Liver (tissue), 9 donors: Measurements from ENCODE around the gene NUBPL. TPM values are rescaled to one million over a fixed set of nuclear protein-coding genes. Genes with fewer than 3 reads are reported as not detected.

ENCODE experiments used
- DNase-seq: peaks from one replicate; pipeline ENCODE4 v3.0.0-alpha.2; 2017; ENCODE audit warnings: low spot score
- H3K27ac ChIP-seq, 2 donors: one replicate each; pipeline ENCODE4 v1.7.0; 2013; ENCODE audit warnings: inconsistent platforms in 2 of 2, low read length in 2 of 2, control low read depth in 1 of 2, low read depth in 1 of 2, mild to moderate bottlenecking in 1 of 2
- H3K27me3 ChIP-seq, 4 donors: one replicate each; pipeline versions ENCODE4 v1.6.1 to v1.7.0; 2013; ENCODE audit warnings: low read length in 3 of 4, inconsistent platforms in 1 of 4, mild to moderate bottlenecking in 1 of 4, moderate library complexity in 1 of 4; ENCODE audit not compliant: control insufficient read depth in 4 of 4, insufficient read depth in 4 of 4
- H3K36me3 ChIP-seq, 4 donors: one replicate each; pipeline versions ENCODE4 v1.6.1 to v1.7.0; 2013; ENCODE audit warnings: low read length in 3 of 4, mild to moderate bottlenecking in 3 of 4, low read depth in 1 of 4, moderate library complexity in 1 of 4; ENCODE audit not compliant: control insufficient read depth in 4 of 4, insufficient read depth in 3 of 4
- H3K4me1 ChIP-seq, 4 donors: one replicate each; pipeline versions ENCODE4 v1.6.1 to v1.7.0; 2013; ENCODE audit warnings: low read length in 3 of 4, mild to moderate bottlenecking in 3 of 4, moderate library complexity in 1 of 4; ENCODE audit not compliant: control insufficient read depth in 4 of 4, insufficient read depth in 4 of 4
- H3K4me3 ChIP-seq, 3 donors: one replicate each; pipeline versions ENCODE4 v1.6.1 to v1.7.0; 2013; ENCODE audit warnings: low read length in 3 of 3, control low read depth in 1 of 3, low read depth in 1 of 3, mild to moderate bottlenecking in 1 of 3
- H3K9ac ChIP-seq, 2 donors: one replicate each; pipeline ENCODE4 v1.7.0; 2013; ENCODE audit warnings: low read length in 2 of 2, mild to moderate bottlenecking in 2 of 2, moderate library complexity in 2 of 2, control low read depth in 1 of 2, low read depth in 1 of 2
- H3K9me3 ChIP-seq, 4 donors: one replicate each; pipeline versions ENCODE4 v1.6.1 to v1.7.0; 2013; ENCODE audit warnings: low read length in 3 of 4; ENCODE audit not compliant: control insufficient read depth in 4 of 4
- EGR1 ChIP-seq, 2 donors: IDR thresholded peaks; 2 replicates each; pipeline ENCODE4 v1.6.1; 2016 to 2018; ENCODE audit warnings: antibody characterized with exemption in 2 of 2, low read depth in 2 of 2
- GABPA ChIP-seq, 2 donors: IDR thresholded peaks in 1 of 2; conservative IDR thresholded peaks in 1 of 2; 2 replicates each; pipeline ENCODE4 v1.6.1; 2016; ENCODE audit warnings: antibody characterized with exemption in 2 of 2, mild to moderate bottlenecking in 1 of 2, moderate library complexity in 1 of 2
- HNF4G ChIP-seq: IDR thresholded peaks from 2 replicates; pipeline ENCODE4 v1.6.1; 2016; ENCODE audit warnings: antibody characterized with exemption
- JUND ChIP-seq, 2 donors: IDR thresholded peaks; 2 replicates each; pipeline ENCODE4 v1.6.1; 2016; ENCODE audit warnings: antibody characterized with exemption in 2 of 2
- RAD21 ChIP-seq, 2 donors: IDR thresholded peaks; 2 replicates each; pipeline ENCODE4 v1.6.1; 2016; ENCODE audit warnings: antibody characterized with exemption in 2 of 2, mild to moderate bottlenecking in 2 of 2
- TAF1 ChIP-seq: conservative IDR thresholded peaks from 2 replicates; pipeline ENCODE4 v1.6.1; 2016; ENCODE audit warnings: antibody characterized with exemption, mild to moderate bottlenecking
- YY1 ChIP-seq: IDR thresholded peaks from 2 replicates; pipeline ENCODE4 v1.6.1; 2016; ENCODE audit warnings: antibody characterized with exemption, mild to moderate bottlenecking
- WGBS: extraction: QIAGEN DNeasy Blood & Tissue Kit; methylation state at CpG from one replicate; pipeline ENCODE4 v1.1.7; 2013; 5-methylcytosine and 5-hydroxymethylcytosine counted together
- polyA plus RNA-seq, 2 donors: library from polyadenylated mRNA; stranded (reverse) in 1 of 2; unstranded in 1 of 2; fragments of 200-250 nt in 1 of 2; fragments of >200 nt in 1 of 2; fragmentation: Nextera tagmentation in 1 of 2; extraction: Ambion mirVana in 1 of 2; gene quantifications; one replicate each; pipeline versions ENCODE4 v1.2.1 to v1.2.3, GENCODE V29; 2013 to 2015
- total RNA-seq, 2 donors: library from RNA; depleted of rRNA; stranded (reverse); fragments of >200 nt; gene quantifications; one replicate each; pipeline ENCODE4 v1.2.3, GENCODE V29; 2014
- TF ChIP-seq, protein P1 (sequence below): fragments of 150-350 bp; IDR thresholded peaks from 2 replicates; pipeline ENCODE4 v1.5.1; 2017; ENCODE audit warnings: improper control_type of control experiment, low read depth, low read length; ENCODE audit not compliant: missing input control
- TF ChIP-seq, protein P2 (sequence below): IDR thresholded peaks from 2 replicates; pipeline ENCODE4 v1.6.1; 2016; ENCODE audit warnings: antibody characterized with exemption, mild to moderate bottlenecking
- TF ChIP-seq, protein P3 (sequence below): IDR thresholded peaks from 2 replicates; pipeline ENCODE4 v1.6.1; 2016; ENCODE audit warnings: antibody characterized with exemption
- donor health status: healthy.
- donor health status: healthy.
- donor health status: healthy.
- donor health status: healthy.
- donor health status: healthy.

NUBPL gene
- total and polyA plus RNA-seq, 4 donors = 4.2 to 9.3 (median 6.7) TPM

GRCh38 chr14:31785574-31785973 is 224.4 kb downstream of the NUBPL start:
- H3K27me3 ChIP-seq = no peaks in the 10 kb centered on the region

DNA sequence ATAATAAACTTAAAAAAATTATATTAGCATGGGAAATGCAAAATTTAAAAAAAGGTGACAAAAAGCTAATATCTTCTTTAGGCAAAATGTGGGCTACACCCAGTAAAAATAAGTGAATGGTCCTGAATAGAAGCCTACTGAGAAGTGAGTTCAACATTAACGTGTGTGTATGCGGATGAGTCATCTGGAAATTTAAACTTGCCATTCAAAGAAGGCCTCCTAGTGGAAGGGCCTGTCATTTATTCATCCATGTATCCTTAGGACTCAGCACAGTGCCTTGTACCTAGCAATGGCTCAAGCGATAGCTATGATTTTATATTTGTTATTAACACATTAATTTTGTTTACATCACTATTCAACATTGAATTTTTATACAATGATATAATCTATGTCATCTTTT is 226.2 kb downstream of the NUBPL start:
- Histone ChIP-seq H3K9ac (no peak overlapping the region), H3K27ac (no peak overlapping the region), H3K4me3 (no peak overlapping the region), H3K27me3 (no peaks in the 10 kb centered on the region), H3K4me1 (no peaks in the 10 kb centered on the region), H3K9me3 (no peaks in the 10 kb centered on the region), H3K36me3 (no peaks in the 10 kb centered on the region)
- TF ChIP-seq RAD21 (IDR thresholded peaks at IDR 0.05) (peak; percentile 65 to 69), JUND (IDR thresholded peaks at IDR 0.05) (peak; percentile 47 to 68)
- TF ChIP-seq, protein P1, sequence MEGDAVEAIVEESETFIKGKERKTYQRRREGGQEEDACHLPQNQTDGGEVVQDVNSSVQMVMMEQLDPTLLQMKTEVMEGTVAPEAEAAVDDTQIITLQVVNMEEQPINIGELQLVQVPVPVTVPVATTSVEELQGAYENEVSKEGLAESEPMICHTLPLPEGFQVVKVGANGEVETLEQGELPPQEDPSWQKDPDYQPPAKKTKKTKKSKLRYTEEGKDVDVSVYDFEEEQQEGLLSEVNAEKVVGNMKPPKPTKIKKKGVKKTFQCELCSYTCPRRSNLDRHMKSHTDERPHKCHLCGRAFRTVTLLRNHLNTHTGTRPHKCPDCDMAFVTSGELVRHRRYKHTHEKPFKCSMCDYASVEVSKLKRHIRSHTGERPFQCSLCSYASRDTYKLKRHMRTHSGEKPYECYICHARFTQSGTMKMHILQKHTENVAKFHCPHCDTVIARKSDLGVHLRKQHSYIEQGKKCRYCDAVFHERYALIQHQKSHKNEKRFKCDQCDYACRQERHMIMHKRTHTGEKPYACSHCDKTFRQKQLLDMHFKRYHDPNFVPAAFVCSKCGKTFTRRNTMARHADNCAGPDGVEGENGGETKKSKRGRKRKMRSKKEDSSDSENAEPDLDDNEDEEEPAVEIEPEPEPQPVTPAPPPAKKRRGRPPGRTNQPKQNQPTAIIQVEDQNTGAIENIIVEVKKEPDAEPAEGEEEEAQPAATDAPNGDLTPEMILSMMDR = peak; percentile 36
- TF ChIP-seq, protein P2, sequence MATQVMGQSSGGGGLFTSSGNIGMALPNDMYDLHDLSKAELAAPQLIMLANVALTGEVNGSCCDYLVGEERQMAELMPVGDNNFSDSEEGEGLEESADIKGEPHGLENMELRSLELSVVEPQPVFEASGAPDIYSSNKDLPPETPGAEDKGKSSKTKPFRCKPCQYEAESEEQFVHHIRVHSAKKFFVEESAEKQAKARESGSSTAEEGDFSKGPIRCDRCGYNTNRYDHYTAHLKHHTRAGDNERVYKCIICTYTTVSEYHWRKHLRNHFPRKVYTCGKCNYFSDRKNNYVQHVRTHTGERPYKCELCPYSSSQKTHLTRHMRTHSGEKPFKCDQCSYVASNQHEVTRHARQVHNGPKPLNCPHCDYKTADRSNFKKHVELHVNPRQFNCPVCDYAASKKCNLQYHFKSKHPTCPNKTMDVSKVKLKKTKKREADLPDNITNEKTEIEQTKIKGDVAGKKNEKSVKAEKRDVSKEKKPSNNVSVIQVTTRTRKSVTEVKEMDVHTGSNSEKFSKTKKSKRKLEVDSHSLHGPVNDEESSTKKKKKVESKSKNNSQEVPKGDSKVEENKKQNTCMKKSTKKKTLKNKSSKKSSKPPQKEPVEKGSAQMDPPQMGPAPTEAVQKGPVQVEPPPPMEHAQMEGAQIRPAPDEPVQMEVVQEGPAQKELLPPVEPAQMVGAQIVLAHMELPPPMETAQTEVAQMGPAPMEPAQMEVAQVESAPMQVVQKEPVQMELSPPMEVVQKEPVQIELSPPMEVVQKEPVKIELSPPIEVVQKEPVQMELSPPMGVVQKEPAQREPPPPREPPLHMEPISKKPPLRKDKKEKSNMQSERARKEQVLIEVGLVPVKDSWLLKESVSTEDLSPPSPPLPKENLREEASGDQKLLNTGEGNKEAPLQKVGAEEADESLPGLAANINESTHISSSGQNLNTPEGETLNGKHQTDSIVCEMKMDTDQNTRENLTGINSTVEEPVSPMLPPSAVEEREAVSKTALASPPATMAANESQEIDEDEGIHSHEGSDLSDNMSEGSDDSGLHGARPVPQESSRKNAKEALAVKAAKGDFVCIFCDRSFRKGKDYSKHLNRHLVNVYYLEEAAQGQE = no peak
- WGBS = 80% methylated on average over 3 of the region's 3 CpGs
- no peak for DNase-seq

More at GRCh38 chr14:31785574-31785973, 224.4 kb downstream of the NUBPL start:
- DNase-seq = no peak
- Histone ChIP-seq H3K27ac (no peak overlapping the region), H3K36me3 (no peaks in the 10 kb centered on the region), H3K4me3 (no peak overlapping the region), H3K9ac (no peak overlapping the region), H3K9me3 (no peaks in the 10 kb centered on the region), H3K4me1 (peaks cover 0 to 4% (median 2%) of the 10 kb centered on the region in 4 donors)
- TF ChIP-seq TAF1 = no peak
- no peak for TF ChIP-seq EGR1 (IDR thresholded peaks at IDR 0.05; ENCODE audit: low read depth in 2 of 2)
- TF ChIP-seq, protein P3, sequence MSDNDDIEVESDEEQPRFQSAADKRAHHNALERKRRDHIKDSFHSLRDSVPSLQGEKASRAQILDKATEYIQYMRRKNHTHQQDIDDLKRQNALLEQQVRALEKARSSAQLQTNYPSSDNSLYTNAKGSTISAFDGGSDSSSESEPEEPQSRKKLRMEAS = no peak
- TF ChIP-seq, protein P1 = no peak
- 94% methylated on average over 1 of the region's 1 CpG for WGBS

- Histone ChIP-seq H3K9ac (no peak overlapping the region), H3K4me3 (no peak overlapping the region), H3K27ac (no peak overlapping the region), H3K9me3 (no peaks in the 10 kb centered on the region), H3K27me3 (no peaks in the 10 kb centered on the region), H3K4me1 (no peaks in the 10 kb centered on the region), H3K36me3 (no peaks in the 10 kb centered on the region)
- no peak for TF ChIP-seq YY1
- TF ChIP-seq GABPA (IDR thresholded peaks at IDR 0.05 in 1 of 2, conservative IDR thresholded peaks at IDR 0.05 in 1 of 2) = no peak
- TF ChIP-seq RAD21 (IDR thresholded peaks at IDR 0.05) = no peak
- no peak for TF ChIP-seq HNF4G
- no peak for TF ChIP-seq JUND (IDR thresholded peaks at IDR 0.05)
- no peak for TF ChIP-seq TAF1
- 93% methylated on average over 1 of the region's 1 CpG for WGBS
- no peak for DNase-seq
Measured at GRCh38 chr14:31788340-31788739, 227.1 kb downstream of the NUBPL start.
